K562 (cell line): Measurements from ENCODE around the gene GET4. TPM values are rescaled to one million over a fixed set of nuclear protein-coding genes. Genes with fewer than 3 reads are reported as not detected.

ENCODE experiments used
- ATAC-seq: fragments of 200-7000 bp; cut with Tn5 transposase; 3 replicates; pipeline ENCODE4 v1.9.1; 2020; ENCODE audit warnings: moderate library complexity
- BruUV-seq: library from RNA; stranded (reverse); fragments of 400-500 nt; replicated peaks from 2 replicates; lab custom pipeline; 2021; lab: Mats Ljungman, UMichigan
- CTCF ChIA-PET: fragments of 300-600 bp; formaldehyde crosslinking; extraction: SDS; loops from one replicate; lab custom pipeline; 2021; ENCODE audit warnings: low intra/inter-chr PET ratio; lab: Yijun Ruan, JAX
- POLR2A ChIA-PET: fragments of 300-600, 350-650 bp; sonication (Branson Sonifier 250); formaldehyde crosslinking; extraction: SDS; loops from one replicate; lab custom pipeline; 2021; ENCODE audit warnings: antibody characterized with exemption, inconsistent platforms; lab: Yijun Ruan, JAX
- DNase-seq, 4 experiments: peaks; one replicate each; pipeline versions ENCODE4 v3.0.0 to v3.0.0-alpha.2; 2011 to 2018; ENCODE audit warnings: low spot score in 3 of 4, mixed read lengths in 3 of 4; ENCODE audit errors: extremely low read depth in 1 of 4
- FAIRE-seq: peaks from 2 replicates; lab custom pipeline; 2011; peaks lifted over from hg19 to GRCh38; lab: Jason Lieb, UNC
- H2AFZ ChIP-seq: 2 replicates; pipeline ENCODE4 v1.6.0; 2011; ENCODE audit warnings: low read depth, low read length, control low read depth, inconsistent platforms
- H3K27ac ChIP-seq: fragments of 200-600 bp; 3 replicates; pipeline ENCODE4 v1.8.0; 2011; ENCODE audit warnings: low read depth, mild to moderate bottlenecking, control low read depth, inconsistent platforms, low read length, moderate library complexity, mixed read lengths; ENCODE audit errors: extremely low read depth
- H3K27me3 ChIP-seq, 2 experiments: fragments of 300-600 bp in 1 of 2; 2 replicates in 1 of 2; 3 replicates in 1 of 2; pipeline versions ENCODE4 v1.6.0 to v1.8.0; 2011; ENCODE audit warnings: inconsistent platforms in 2 of 2, low read length in 2 of 2, mild to moderate bottlenecking in 1 of 2, mixed read lengths in 1 of 2, moderate library complexity in 1 of 2; ENCODE audit not compliant: control insufficient read depth in 2 of 2, insufficient read depth in 2 of 2
- H3K36me3 ChIP-seq: fragments of 300-600 bp; 3 replicates; pipeline ENCODE4 v1.8.0; 2011; ENCODE audit warnings: mild to moderate bottlenecking, low read length, inconsistent platforms; ENCODE audit not compliant: control insufficient read depth, insufficient read depth
- H3K4me1 ChIP-seq, 2 experiments: fragments of 200-600 bp in 1 of 2; replicated peaks in 1 of 2; 2 replicates in 1 of 2; 3 replicates in 1 of 2; pipeline versions ENCODE4 v1.5.1 to v1.8.0; 2011; ENCODE audit warnings: inconsistent platforms in 2 of 2, low read length in 2 of 2, mild to moderate bottlenecking in 1 of 2, mixed read lengths in 1 of 2, moderate library complexity in 1 of 2; ENCODE audit not compliant: control insufficient read depth in 2 of 2, insufficient read depth in 2 of 2
- H3K4me2 ChIP-seq: 2 replicates; pipeline ENCODE4 v1.6.1; 2011; ENCODE audit warnings: low read length, control low read depth, inconsistent platforms, mixed read lengths; ENCODE audit not compliant: insufficient read depth
- H3K4me3 ChIP-seq: fragments of 200-600 bp; sonication (generic), shearing (Covaris generic); 2 replicates; pipeline ENCODE4 v1.5.1; 2016; ENCODE audit warnings: control low read depth, inconsistent platforms
- H3K79me2 ChIP-seq: fragments of 200-600 bp; 3 replicates; pipeline ENCODE4 v1.8.0; 2011; ENCODE audit warnings: low read length, inconsistent platforms; ENCODE audit not compliant: control insufficient read depth, insufficient read depth
- H3K9ac ChIP-seq, 2 experiments: 2 replicates each; pipeline versions ENCODE4 v1.6.0 to v1.6.1; 2011; ENCODE audit warnings: low read depth in 2 of 2, low read length in 2 of 2, control low read depth in 1 of 2, inconsistent platforms in 1 of 2, mild to moderate bottlenecking in 1 of 2, mixed read lengths in 1 of 2; ENCODE audit not compliant: insufficient read depth in 1 of 2
- H3K9me1 ChIP-seq: one replicate; pipeline ENCODE4 v1.6.0; 2011; ENCODE audit warnings: inconsistent platforms, mild to moderate bottlenecking, low read length, moderate library complexity; ENCODE audit not compliant: control insufficient read depth, insufficient read depth
- H3K9me3 ChIP-seq: replicated peaks from 2 replicates; pipeline ENCODE4 v1.5.1; 2011; ENCODE audit warnings: low read depth, low read length, inconsistent platforms; ENCODE audit not compliant: control insufficient read depth, insufficient read depth
- H4K20me1 ChIP-seq: replicated peaks from 2 replicates; pipeline ENCODE4 v1.6.1; 2011; ENCODE audit warnings: low read length, inconsistent platforms, mixed read lengths; ENCODE audit not compliant: control insufficient read depth, insufficient read depth
- ARID2 ChIP-seq: fragments of 450-650 bp; IDR thresholded peaks from 2 replicates; pipeline ENCODE4 v1.6.1; 2017; ENCODE audit warnings: antibody characterized with exemption, mild to moderate bottlenecking
- ATF7 ChIP-seq: fragments of 450-650 bp; IDR thresholded peaks from 2 replicates; pipeline ENCODE4 v1.7.1; 2014; ENCODE audit warnings: mild to moderate bottlenecking, moderate library complexity
- BRCA1 ChIP-seq, 2 experiments: fragments of 450-650 bp in 1 of 2; sonication (generic) in 1 of 2; formaldehyde crosslinking in 1 of 2; IDR thresholded peaks; 2 replicates each; pipeline versions ENCODE4 v1.5.0 to v1.6.1; 2017 to 2020; ENCODE audit warnings: mild to moderate bottlenecking in 1 of 2, missing genetic modification reagents in 1 of 2
- FOSL1 ChIP-seq: fragments of 200-800 bp; sonication (Bioruptor generic); conservative IDR thresholded peaks from 2 replicates; pipeline ENCODE4 v1.6.1; 2016; ENCODE audit warnings: missing genetic modification characterization, missing compliant biosample characterization
- FOXJ3 ChIP-seq: sonication (generic); formaldehyde crosslinking; IDR thresholded peaks from 2 replicates; pipeline ENCODE4 v1.4.0; 2020; ENCODE audit warnings: mild to moderate bottlenecking, missing genetic modification reagents
- GABPA ChIP-seq: fragments of 200-800 bp; sonication (Bioruptor generic); conservative IDR thresholded peaks from 2 replicates; pipeline ENCODE4 v1.6.1; 2016; ENCODE audit warnings: low read depth, missing genetic modification characterization, missing compliant biosample characterization
- JUND ChIP-seq, 2 experiments: IDR thresholded peaks; 2 replicates in 1 of 2; 3 replicates in 1 of 2; pipeline ENCODE4 v1.6.1; 2011; ENCODE audit warnings: borderline replicate concordance in 2 of 2, low read depth in 2 of 2, low read length in 2 of 2, improper control_type of control experiment in 1 of 2, missing biosample characterization in 1 of 2, missing genetic modification characterization in 1 of 2, missing genetic modification reagents in 1 of 2
- LARP7 ChIP-seq: fragments of 450-650 bp; IDR thresholded peaks from 2 replicates; pipeline ENCODE4 v1.6.1; 2016
- MEIS2 ChIP-seq: fragments of 450-650 bp; IDR thresholded peaks from 2 replicates; pipeline ENCODE4 v1.6.1; 2014; ENCODE audit warnings: mild to moderate bottlenecking; ENCODE audit not compliant: partially characterized antibody
- MNT ChIP-seq, 2 experiments: fragments of 450-650 bp; conservative IDR thresholded peaks; 2 replicates each; pipeline ENCODE4 v1.6.1; 2017; ENCODE audit warnings: mild to moderate bottlenecking in 2 of 2, moderate library complexity in 2 of 2
- MTA1 ChIP-seq: fragments of 450-650 bp; IDR thresholded peaks from 2 replicates; pipeline ENCODE4 v1.6.1; 2017; ENCODE audit warnings: borderline replicate concordance
- PHF8 ChIP-seq: fragments of 200-600 bp; sonication (generic); IDR thresholded peaks from 2 replicates; pipeline ENCODE4 v1.6.1; 2012; ENCODE audit warnings: mixed run types, mild to moderate bottlenecking, inconsistent platforms, low read length, moderate library complexity, borderline replicate concordance
- TARDBP ChIP-seq: fragments of 450-650 bp; IDR thresholded peaks from 2 replicates; pipeline ENCODE4 v1.6.1; 2016
- TRIM24 ChIP-seq, 2 experiments: fragments of 450-650 bp; IDR thresholded peaks; 2 replicates each; pipeline ENCODE4 v1.6.1; 2016
- ZFP91 ChIP-seq: sonication (generic); formaldehyde crosslinking; IDR thresholded peaks from 2 replicates; pipeline ENCODE4 v1.8.0; 2022; ENCODE audit warnings: mild to moderate bottlenecking, missing genetic modification reagents
- ZNF431 ChIP-seq: sonication (generic); formaldehyde crosslinking; IDR thresholded peaks from 2 replicates; pipeline ENCODE4 v1.8.0; 2022; ENCODE audit warnings: mild to moderate bottlenecking, missing genetic modification reagents
- ZNF589 ChIP-seq: fragments of 200-800 bp; sonication (Bioruptor generic); IDR thresholded peaks from 2 replicates; pipeline ENCODE4 v1.6.1; 2016; ENCODE audit warnings: low read depth, missing genetic modification characterization, missing compliant biosample characterization
- WGBS: fragments of 100-300 bp; shearing (Covaris generic); methylation state at CpG from one replicate; pipeline ENCODE4 v1.1.6; 2016; ENCODE audit warnings: low coverage, mixed read lengths; ENCODE audit not compliant: insufficient coverage; ENCODE audit errors: missing lambda C conversion rate; 5-methylcytosine and 5-hydroxymethylcytosine counted together
- in situ Hi-C: fragments of 300-500 bp; cut with MboI; formaldehyde crosslinking; loops from 4 replicates; pipeline ENCODE4 v1.15.0; 2018; ENCODE audit warnings: inconsistent platforms, mixed read lengths
- intact Hi-C: fragments of 100-400 bp; cut with micrococcal nuclease; formaldehyde crosslinking; loops from 2 replicates; pipeline ENCODE4 v1.14.2; 2022
- polyA plus RNA-seq, 8 experiments: library from polyadenylated mRNA; depleted of rRNA in 4 of 8; stranded (reverse) in 5 of 8; unstranded in 3 of 8; fragments of >200 nt; fragmentation: Nextera tagmentation in 2 of 8; fragmentation: Illumina TruSeq in 1 of 8; extraction: Ambion mirVana in 2 of 8; extraction: Trizol in 1 of 8; gene quantifications; 2 replicates each; pipeline versions ENCODE4 v1.2.1 to v1.2.3, GENCODE V29; 2011 to 2014; ENCODE audit warnings: inconsistent platforms in 1 of 8, missing spikeins in 1 of 8
- total RNA-seq, 7 experiments: library from RNA; depleted of rRNA in 6 of 7; stranded (reverse); fragments of >200 nt in 6 of 7; fragmentation: Illumina TruSeq in 2 of 7; extraction: Trizol in 2 of 7; gene quantifications; 2 replicates each; pipeline versions ENCODE4 v1.2.1 to v1.2.3, GENCODE V29; 2011 to 2021; ENCODE audit warnings: low replicate concordance in 1 of 7

The GET4 gene
- total and polyA plus RNA-seq, 9 of the 15 experiments (the other 6 are each of a cell fraction or from before 2014, with no cell fraction given) = 0.99 to 122 (median 40.4) TPM

- TF ChIP-seq ZFP91 (CRISPR knock-in tag) = no peak
- TF ChIP-seq, all 486 proteins: peak for 4
These were observed 27.8 kb downstream of the GET4 start (continued) for GRCh38 chr7:903921-904755.

GRCh38 chr7:904847-905246 is 28.5 kb downstream of the GET4 start:
- CTCF ChIA-PET = no interaction called here
- WGBS = 6% methylated on average over 14 of the region's 20 CpGs
- ATAC-seq = peak; percentile 9
- TF ChIP-seq JUND (IDR thresholded peaks at IDR 0.05; ENCODE audit: borderline replicate concordance, low read depth, low read length) (peak; percentile 74), JUND (tag; IDR thresholded peaks at IDR 0.05; ENCODE audit: borderline replicate concordance, low read depth, low read length) (no peak; the same call in 2 of the 3 replicates), TRIM24 (IDR thresholded peaks at IDR 0.05) (0 out of 4 replicates have a peak, but pooled peaks of 1 of the 2 experiments have one; percentile 11), ZNF431 (no peak), PHF8 (peak; percentile 28; the same call in 1 of the 2 replicates), LARP7 (0 out of 2 replicates have a peak, but pooled peaks have one; percentile 72), ARID2 (no peak), FOSL1 (tag) (peak; percentile 87), MNT (conservative IDR thresholded peaks at IDR 0.05) (0 out of 4 replicates have a peak, but pooled peaks of 1 of the 2 experiments have one; percentile 23), TARDBP (0 out of 2 replicates have a peak, but pooled peaks have one; percentile 54), MEIS2 (peak; percentile 38), ATF7 (0 out of 2 replicates have a peak, but pooled peaks have one; percentile 43), BRCA1 (IDR thresholded peaks at IDR 0.05) (no peak), BRCA1 (CRISPR knock-in tag; IDR thresholded peaks at IDR 0.05) (no peak), FOXJ3 (CRISPR knock-in tag) (no peak), ZNF589 (CRISPR knock-in tag) (no peak), MTA1 (0 out of 2 replicates have a peak, but pooled peaks have one; percentile 26), GABPA (tag) (0 out of 2 replicates have a peak, but pooled peaks have one; percentile 11)

More at GRCh38 chr7:904847-905246, 28.5 kb downstream of the GET4 start:
- no peaks in the 10 kb centered on the region for H3K9me1 ChIP-seq
- no peak overlapping the region for H3K27ac ChIP-seq
- FAIRE-seq (no peak), DNase-seq (peak in 1 of 4 experiments; percentile 37)
- peak overlapping the region; percentile 1 to 7; a peak in 1 of 4 replicates for H3K9ac ChIP-seq
- no peaks in the 10 kb centered on the region for H4K20me1 ChIP-seq
- H3K36me3 ChIP-seq = no peaks in the 10 kb centered on the region
- BruUV-seq = no TSS peak
- H3K4me3 ChIP-seq = no peak overlapping the region
- no peaks in the 10 kb centered on the region for H3K9me3 ChIP-seq
- intact Hi-C loops (no loop called here), in situ Hi-C loops (no loop called here)
- H3K79me2 ChIP-seq = no peaks in the 10 kb centered on the region
- peak overlapping the region; percentile 50; the same call in 1 of the 2 replicates for H2AFZ ChIP-seq
- H3K4me2 ChIP-seq = peak overlapping the region; percentile 34
- H3K4me1 ChIP-seq = peaks cover 19 to 72% of the 10 kb centered on the region in 2 experiments
- H3K27me3 ChIP-seq = peaks cover 9 to 19% of the 10 kb centered on the region in 2 experiments; a peak in 1 of 5 replicates
- POLR2A ChIA-PET = no interaction called here
